NB4 (cell line): Measurements from ENCODE around the gene MRPL28.
"Not testable (repeated sequence)": the region's sequence is repeated elsewhere in the genome, so short reads cannot be mapped to it uniquely, and the experiment has no call there.

Experiments used
- DNase-seq: peaks from one replicate; pipeline ENCODE4 v3.0.0; 2010; ENCODE audit warnings: low read depth
- H3K4me3 ChIP-seq: one replicate; pipeline ENCODE4 v1.5.1; 2011; ENCODE audit warnings: mild to moderate bottlenecking, low read depth, low read length, moderate library complexity
- MYC ChIP-seq: IDR thresholded peaks from 2 replicates; pipeline ENCODE4 v1.6.1; 2011; ENCODE audit warnings: low read depth, low read length
- POLR2A ChIP-seq: IDR thresholded peaks from 2 replicates; pipeline ENCODE4 v1.6.1; 2011; ENCODE audit warnings: mild to moderate bottlenecking; ENCODE audit not compliant: insufficient read length; ENCODE audit errors: extremely low read depth
- TF ChIP-seq, protein P1 (sequence below): IDR thresholded peaks from one replicate; pipeline ENCODE4 v1.5.1; 2012; ENCODE audit warnings: low read depth, low read length
- TF ChIP-seq, protein P2 (sequence below): IDR thresholded peaks from 2 replicates; pipeline ENCODE4 v1.6.1; 2011; ENCODE audit warnings: low read depth, low read length

The MRPL28 gene

DNA sequence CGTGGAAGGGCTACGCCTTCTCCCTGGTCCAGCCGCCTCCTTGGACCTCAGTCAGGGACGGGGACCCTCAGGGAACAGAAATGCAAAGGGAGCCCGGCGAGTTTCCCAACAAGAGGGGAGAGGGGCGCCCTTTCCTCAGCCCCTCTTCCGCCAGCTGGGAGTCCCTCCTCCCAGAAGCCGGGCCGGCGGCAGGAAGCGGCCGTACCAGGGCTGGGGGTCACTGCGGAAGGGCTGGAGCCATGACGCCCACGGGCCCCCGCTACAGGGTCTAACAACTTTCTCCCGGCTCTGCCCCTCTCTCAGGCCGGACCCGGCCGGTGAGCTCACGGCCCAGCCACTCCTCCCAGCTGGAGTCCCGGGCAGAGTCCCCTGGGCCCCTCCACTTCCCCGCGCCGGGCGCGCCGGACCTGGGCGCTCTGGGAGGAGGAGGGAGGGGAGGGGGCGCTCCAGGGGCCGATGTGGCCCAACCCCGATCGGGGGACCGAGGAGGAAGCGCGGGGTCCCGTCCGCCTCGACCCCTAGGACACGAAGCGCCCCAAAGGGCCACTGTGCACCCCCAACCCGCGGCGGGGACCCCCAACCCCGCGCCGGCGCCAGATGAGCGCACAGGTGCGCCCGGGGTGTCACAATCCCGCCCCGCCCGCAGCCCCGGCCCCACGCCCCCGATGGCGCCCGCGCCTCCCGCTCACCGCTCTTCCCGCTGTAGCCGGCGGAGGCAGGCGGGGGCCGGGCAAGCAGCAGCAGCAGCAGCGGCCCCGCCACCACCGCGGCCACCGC, 10.9 kb upstream of the MRPL28 start:
- TF ChIP-seq, protein P1, sequence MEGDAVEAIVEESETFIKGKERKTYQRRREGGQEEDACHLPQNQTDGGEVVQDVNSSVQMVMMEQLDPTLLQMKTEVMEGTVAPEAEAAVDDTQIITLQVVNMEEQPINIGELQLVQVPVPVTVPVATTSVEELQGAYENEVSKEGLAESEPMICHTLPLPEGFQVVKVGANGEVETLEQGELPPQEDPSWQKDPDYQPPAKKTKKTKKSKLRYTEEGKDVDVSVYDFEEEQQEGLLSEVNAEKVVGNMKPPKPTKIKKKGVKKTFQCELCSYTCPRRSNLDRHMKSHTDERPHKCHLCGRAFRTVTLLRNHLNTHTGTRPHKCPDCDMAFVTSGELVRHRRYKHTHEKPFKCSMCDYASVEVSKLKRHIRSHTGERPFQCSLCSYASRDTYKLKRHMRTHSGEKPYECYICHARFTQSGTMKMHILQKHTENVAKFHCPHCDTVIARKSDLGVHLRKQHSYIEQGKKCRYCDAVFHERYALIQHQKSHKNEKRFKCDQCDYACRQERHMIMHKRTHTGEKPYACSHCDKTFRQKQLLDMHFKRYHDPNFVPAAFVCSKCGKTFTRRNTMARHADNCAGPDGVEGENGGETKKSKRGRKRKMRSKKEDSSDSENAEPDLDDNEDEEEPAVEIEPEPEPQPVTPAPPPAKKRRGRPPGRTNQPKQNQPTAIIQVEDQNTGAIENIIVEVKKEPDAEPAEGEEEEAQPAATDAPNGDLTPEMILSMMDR = no peak
- TF ChIP-seq MYC (no peak), POLR2A (no peak)
- TF ChIP-seq, protein P2, sequence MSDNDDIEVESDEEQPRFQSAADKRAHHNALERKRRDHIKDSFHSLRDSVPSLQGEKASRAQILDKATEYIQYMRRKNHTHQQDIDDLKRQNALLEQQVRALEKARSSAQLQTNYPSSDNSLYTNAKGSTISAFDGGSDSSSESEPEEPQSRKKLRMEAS = no peak

DNA sequence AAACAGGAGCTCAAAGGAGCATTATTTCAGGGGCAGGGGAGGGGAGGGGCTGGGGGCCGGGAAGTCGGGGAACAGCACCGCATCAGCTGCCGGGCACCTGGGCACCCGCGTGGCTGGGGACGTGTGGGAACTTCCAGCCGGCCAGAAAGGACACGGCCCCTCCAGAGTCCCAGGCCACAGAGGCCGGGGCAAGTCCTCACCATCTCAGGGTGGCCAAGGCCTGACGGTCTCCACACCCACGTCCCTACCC, 10.3 kb upstream of the MRPL28 start:
- peak overlapping the region; percentile 49 for H3K4me3 ChIP-seq
- TF ChIP-seq MYC = no peak
- TF ChIP-seq, protein P2 = no peak
- no peak for TF ChIP-seq POLR2A
- TF ChIP-seq, protein P1 = no peak
- DNase-seq = no peak

More for the DNA sequence above, 10.9 kb upstream of the MRPL28 start:
- H3K4me3 ChIP-seq = peak overlapping the region; percentile 49
- peak; percentile 46 for DNase-seq

DNA sequence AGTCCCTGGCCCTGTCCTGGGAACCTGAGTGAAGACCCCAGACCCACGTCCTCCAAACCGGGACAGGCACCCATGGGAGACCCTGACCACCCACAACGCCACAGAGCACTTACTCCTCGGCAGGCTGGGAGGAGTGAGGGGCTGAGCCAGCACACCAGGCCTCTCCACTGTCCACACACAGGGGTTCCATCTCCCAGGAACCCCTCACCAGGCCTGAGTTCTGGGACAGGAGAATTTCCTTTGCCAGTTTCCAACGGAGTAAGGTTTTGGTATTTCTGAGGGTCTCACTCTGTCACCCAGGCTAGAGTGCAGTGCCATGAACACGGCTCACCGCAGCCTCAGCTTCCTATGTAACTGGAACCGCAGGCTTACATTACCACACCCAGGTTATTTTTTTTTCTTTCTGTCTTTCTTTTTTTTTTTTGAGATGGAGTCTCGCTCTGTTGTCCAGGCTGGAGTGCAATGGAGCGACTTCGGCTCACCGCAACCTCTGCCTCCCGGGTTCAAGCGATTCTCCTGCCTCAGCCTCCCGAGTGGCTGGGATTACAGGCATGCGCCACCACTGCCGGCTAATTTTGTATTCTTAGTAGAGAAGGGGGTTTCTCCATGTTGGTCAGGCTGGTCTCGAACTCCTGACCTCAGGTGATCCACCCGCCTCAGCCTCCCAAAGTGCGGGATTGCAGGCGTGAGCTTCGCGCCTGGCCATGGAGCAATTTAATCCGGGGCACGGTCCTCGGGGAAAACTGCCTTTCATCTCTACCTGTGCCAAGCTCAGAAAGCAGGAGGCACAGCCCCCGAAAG, 9.8 kb upstream of the MRPL28 start:
- DNase-seq = no peak
- no peak overlapping the region for H3K4me3 ChIP-seq
- TF ChIP-seq POLR2A = no peak

DNA sequence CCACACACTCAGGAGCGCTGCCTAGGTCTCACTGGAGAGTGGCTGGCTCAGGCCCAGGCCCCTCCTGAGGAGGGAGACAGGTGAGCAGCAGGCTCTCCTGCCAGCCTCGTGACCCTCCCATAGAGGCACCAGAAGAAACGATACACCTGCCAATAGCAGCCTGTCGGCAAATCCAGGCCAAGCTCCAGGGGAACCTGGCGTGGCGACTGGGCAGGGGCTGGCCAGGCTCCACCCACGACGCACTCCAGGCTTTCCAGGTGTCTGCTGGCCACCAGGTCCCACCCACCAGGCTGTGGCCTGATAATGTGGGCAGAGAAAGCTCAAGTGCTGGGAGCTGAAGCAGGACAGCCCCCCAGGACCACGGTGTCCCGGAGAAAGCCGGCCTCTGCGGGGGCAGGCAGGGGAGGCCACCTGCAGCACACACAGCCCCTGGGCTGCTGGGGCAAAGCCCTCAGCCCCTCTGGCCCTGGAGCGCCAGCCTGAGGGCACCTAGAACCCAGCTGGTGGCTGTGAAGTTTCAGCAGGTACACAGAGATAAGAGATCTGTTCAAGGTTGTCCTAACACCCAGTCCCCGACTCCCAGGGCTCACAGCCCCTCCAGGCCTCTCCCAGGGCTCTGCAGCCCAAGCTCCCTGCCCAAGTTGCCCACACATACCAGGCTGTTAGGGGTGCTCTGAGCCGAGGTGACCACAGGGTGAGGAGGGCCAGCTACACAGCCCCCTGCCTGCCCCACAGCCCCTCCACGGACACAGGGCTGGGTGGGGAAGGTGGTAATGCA, 9.0 kb upstream of the MRPL28 start:
- no peak overlapping the region for H3K4me3 ChIP-seq
- no peak for DNase-seq
- TF ChIP-seq, protein P2 = no peak
- TF ChIP-seq MYC = no peak
- TF ChIP-seq POLR2A = no peak
- TF ChIP-seq, protein P1 = no peak

DNA sequence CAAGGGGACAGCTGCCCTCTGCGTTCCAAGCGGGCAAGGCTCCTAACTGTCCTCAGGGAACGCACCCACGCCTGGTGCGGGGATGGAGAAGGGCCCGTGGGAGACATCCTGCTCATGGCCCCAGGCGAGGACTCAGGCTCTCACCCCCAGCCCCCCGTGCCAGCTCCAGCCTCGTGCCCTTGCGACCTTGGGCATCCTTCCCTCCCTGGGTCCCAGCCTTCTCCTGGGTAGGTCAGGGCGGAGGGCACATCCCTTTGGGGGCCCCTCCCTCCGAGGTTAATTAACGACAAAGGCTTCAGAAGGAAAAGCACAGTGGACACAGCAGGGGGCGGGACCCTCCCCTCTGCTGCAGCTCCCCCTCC, 8.5 kb upstream of the MRPL28 start:
- no peak for DNase-seq
- TF ChIP-seq, protein P1 = no peak
- TF ChIP-seq, protein P2 = no peak
- TF ChIP-seq POLR2A = no peak
- TF ChIP-seq MYC = no peak
- H3K4me3 ChIP-seq = no peak overlapping the region

DNA sequence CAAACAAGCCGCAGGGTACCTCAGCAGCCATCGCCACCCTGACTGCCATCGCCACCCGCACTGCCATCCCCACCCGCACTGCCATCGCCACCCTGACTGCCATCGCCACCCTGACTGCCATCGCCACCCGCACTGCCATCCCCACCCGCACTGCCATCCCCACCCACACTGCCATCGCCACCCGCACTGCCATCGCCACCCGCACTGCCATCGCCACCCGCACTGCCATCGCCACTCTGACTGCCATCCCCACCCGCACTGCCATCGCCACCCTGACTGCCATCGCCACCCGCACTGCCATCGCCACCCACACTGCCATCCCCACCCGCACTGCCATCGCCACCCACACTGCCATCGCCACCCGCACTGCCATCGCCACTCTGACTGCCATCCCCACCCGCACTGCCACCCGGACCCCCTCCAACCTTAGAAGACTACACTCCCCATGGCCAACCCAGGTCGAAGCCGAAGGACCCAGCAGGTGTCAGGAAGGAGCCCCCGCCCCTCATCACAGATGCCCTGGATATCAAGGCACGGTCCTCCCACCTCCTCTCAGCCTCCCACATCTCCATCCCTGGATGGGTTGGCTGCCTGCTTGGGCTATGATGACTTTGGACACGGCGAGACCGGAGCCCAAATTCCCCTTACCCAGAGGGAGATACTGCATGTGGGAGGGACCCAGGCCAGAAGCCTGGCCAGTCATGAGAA, 7.9 kb upstream of the MRPL28 start:
- H3K4me3 ChIP-seq, DNase-seq: not testable (repeated sequence)
